ENCODE results near the gene SIRT3. TPM values are rescaled to one million over a fixed set of nuclear protein-coding genes. Genes with fewer than 3 reads are reported as not detected.

SIRT3 gene
- total and polyA plus RNA-seq, 2 of the 13 experiments (the other 11 are each of a cell fraction or from before 2014, with no cell fraction given), result 15.1 to 18.2 TPM

- no peak for TF ChIP-seq ZNF512B (CRISPR knock-in tag; IDR thresholded peaks at IDR 0.05; ENCODE audit: borderline replicate concordance)
- TF ChIP-seq ZNF607 (CRISPR knock-in tag; IDR thresholded peaks at IDR 0.05; ENCODE audit: borderline replicate concordance), result no peak
- TF ChIP-seq TEAD2 (CRISPR knock-in tag; IDR thresholded peaks at IDR 0.05), result no peak
- TF ChIP-seq ZNF362 (CRISPR knock-in tag; IDR thresholded peaks at IDR 0.05; ENCODE audit: borderline replicate concordance), result no peak
- TF ChIP-seq KDM5A (IDR thresholded peaks at IDR 0.05; ENCODE audit: borderline replicate concordance, low read length), result no peak
- no peak for TF ChIP-seq RNF2 (conservative IDR thresholded peaks at IDR 0.05; ENCODE audit: low read depth)
- no peak for TF ChIP-seq ZNF549 (CRISPR knock-in tag; IDR thresholded peaks at IDR 0.05)
- TF ChIP-seq, protein P1, sequence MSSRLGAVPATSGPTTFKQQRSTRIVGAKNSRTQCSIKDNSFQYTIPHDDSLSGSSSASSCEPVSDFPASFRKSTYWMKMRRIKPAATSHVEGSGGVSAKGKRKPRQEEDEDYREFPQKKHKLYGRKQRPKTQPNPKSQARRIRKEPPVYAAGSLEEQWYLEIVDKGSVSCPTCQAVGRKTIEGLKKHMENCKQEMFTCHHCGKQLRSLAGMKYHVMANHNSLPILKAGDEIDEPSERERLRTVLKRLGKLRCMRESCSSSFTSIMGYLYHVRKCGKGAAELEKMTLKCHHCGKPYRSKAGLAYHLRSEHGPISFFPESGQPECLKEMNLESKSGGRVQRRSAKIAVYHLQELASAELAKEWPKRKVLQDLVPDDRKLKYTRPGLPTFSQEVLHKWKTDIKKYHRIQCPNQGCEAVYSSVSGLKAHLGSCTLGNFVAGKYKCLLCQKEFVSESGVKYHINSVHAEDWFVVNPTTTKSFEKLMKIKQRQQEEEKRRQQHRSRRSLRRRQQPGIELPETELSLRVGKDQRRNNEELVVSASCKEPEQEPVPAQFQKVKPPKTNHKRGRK (CRISPR knock-in tag; IDR thresholded peaks at IDR 0.05), result no peak
- TF ChIP-seq ZNF619 (CRISPR knock-in tag; IDR thresholded peaks at IDR 0.05), result no peak
- TF ChIP-seq SMAD9 (CRISPR knock-in tag; IDR thresholded peaks at IDR 0.05), result no peak
- TF ChIP-seq ZNF776 (CRISPR knock-in tag; IDR thresholded peaks at IDR 0.05), result no peak
- TF ChIP-seq KMT2B (CRISPR knock-in tag; IDR thresholded peaks at IDR 0.05), result no peak
- TF ChIP-seq ZNF777 (CRISPR knock-in tag; IDR thresholded peaks at IDR 0.05), result peak; percentile 82
- no peak for TF ChIP-seq ARNT (IDR thresholded peaks at IDR 0.05)
- no peak for TF ChIP-seq ZNF749 (CRISPR knock-in tag; IDR thresholded peaks at IDR 0.05; ENCODE audit: borderline replicate concordance)
- peak; percentile 29; the same call in 1 of the 2 replicates for TF ChIP-seq TBX2 (CRISPR knock-in tag; IDR thresholded peaks at IDR 0.05; ENCODE audit: borderline replicate concordance)
- TF ChIP-seq ZNF557 (CRISPR knock-in tag; IDR thresholded peaks at IDR 0.05), result no peak
- TF ChIP-seq ZSCAN29 (CRISPR knock-in tag; conservative IDR thresholded peaks at IDR 0.05), result no peak
These were observed 44.0 kb upstream of the SIRT3 start (continued) for GRCh38 chr11:279966-280705.
